Astrocyte of the spinal cord (primary cell): ENCODE data around the gene IDNK.

Experiments used
- DNase-seq: peaks from one replicate; pipeline ENCODE4 v3.0.0; 2011; ENCODE audit warnings: low read depth, low spot score
- H3K4me3 ChIP-seq: 2 replicates; pipeline ENCODE4 v1.5.1; 2011; ENCODE audit warnings: low read depth, mild to moderate bottlenecking, low read length, moderate library complexity
- CTCF ChIP-seq: IDR thresholded peaks from 2 replicates; pipeline ENCODE4 v1.5.1; 2012; ENCODE audit warnings: low read depth, mild to moderate bottlenecking, low read length, inconsistent platforms
- in situ Hi-C: cut with HindIII; loops from 2 replicates; pipeline ENCODE4 v1.10.0; 2017; ENCODE audit warnings: low sequenced_read_pairs

The IDNK gene

GRCh38 chr9:83642793-83643192 is 19.9 kb downstream of the IDNK start:
- H3K4me3 ChIP-seq, result no peak overlapping the region
- no peak for DNase-seq
- no peak for TF ChIP-seq CTCF
- in situ Hi-C loops, result no loop called here

GRCh38 chr9:83646500-83647239 is 23.7 kb downstream of the IDNK start:
- in situ Hi-C loops, result no loop called here
- H3K4me3 ChIP-seq, result no peak overlapping the region
- no peak for DNase-seq
- TF ChIP-seq CTCF, result no peak

- TF ChIP-seq CTCF, result peak; percentile 78
- no peak overlapping the region for H3K4me3 ChIP-seq
- DNase-seq, result peak; percentile 10
- in situ Hi-C loops, result no loop called here
These were observed 26.1 kb downstream of the IDNK start for GRCh38 chr9:83649080-83649479.

- TF ChIP-seq CTCF, result no peak
- in situ Hi-C loops, result no loop called here
- DNase-seq, result no peak
- H3K4me3 ChIP-seq, result no peak overlapping the region
These were observed 26.6 kb downstream of the IDNK start for GRCh38 chr9:83649515-83649914.

GRCh38 chr9:83651558-83651957 is 28.6 kb downstream of the IDNK start:
- H3K4me3 ChIP-seq, result no peak overlapping the region
- no peak for DNase-seq
- TF ChIP-seq CTCF, result no peak
- in situ Hi-C loops, result no loop called here

GRCh38 chr9:83652433-83652832 is 29.5 kb downstream of the IDNK start:
- no peak for DNase-seq
- TF ChIP-seq CTCF, result no peak
- in situ Hi-C loops, result no loop called here
- no peak overlapping the region for H3K4me3 ChIP-seq

GRCh38 chr9:83655433-83655832 is 32.5 kb downstream of the IDNK start:
- in situ Hi-C loops, result no loop called here
- no peak for DNase-seq
- no peak overlapping the region for H3K4me3 ChIP-seq
- no peak for TF ChIP-seq CTCF
